Astrocyte (in vitro differentiated cells and primary cell): ENCODE results near the gene CRLF1.

Experiments
- CTCF ChIP-seq: IDR thresholded peaks from 2 replicates; pipeline ENCODE4 v1.5.1; 2011; ENCODE audit warnings: low read depth, mild to moderate bottlenecking, inconsistent platforms, low read length, moderate library complexity; ENCODE audit not compliant: insufficient read depth
- EZH2 ChIP-seq: IDR thresholded peaks from 2 replicates; pipeline ENCODE4 v1.6.1; 2012; ENCODE audit warnings: mild to moderate bottlenecking, low read length, inconsistent platforms; ENCODE audit not compliant: insufficient read depth

- TF ChIP-seq CTCF = no peak
- TF ChIP-seq EZH2 = no peak
These were observed 18.5 kb downstream of the CRLF1 start for GRCh38 chr19:18587962-18588610.
